Measurements from ENCODE around the gene PARM1. TPM values are rescaled to one million over a fixed set of nuclear protein-coding genes. Genes with fewer than 3 reads are reported as not detected.

The PARM1 gene
- polyA plus RNA-seq, 1 of the 3 experiments (the other 2 are of a cell fraction): not detected

- TF ChIP-seq NRF1 (IDR thresholded peaks at IDR 0.05; ENCODE audit: low read depth, low read length) (no peak), REST (IDR thresholded peaks at IDR 0.05; ENCODE audit: low read depth, low read length) (no peak), RXRA (IDR thresholded peaks at IDR 0.05; ENCODE audit: borderline replicate concordance, low read depth) (no peak), SMC3 (IDR thresholded peaks at IDR 0.05; ENCODE audit: low read depth, low read length) (no peak), TEAD4 (IDR thresholded peaks at IDR 0.05; ENCODE audit: borderline replicate concordance, insufficient read depth) (no peak)
These were observed 42.6 kb upstream of the PARM1 start (continued) for GRCh38 chr4:74890341-74890740.

GRCh38 chr4:74891037-74891436 lies 41.9 kb upstream of the PARM1 start:
- Histone ChIP-seq H3K27ac (ENCODE audit: low read depth in 2 of 2, low read length in 1 of 2) (no peak overlapping the region), H3K9ac (no peak overlapping the region), H3K79me2 (ENCODE audit: insufficient read depth) (no peaks in the 10 kb centered on the region), H2AFZ (ENCODE audit: low read depth) (no peak overlapping the region), H3K9me3 (peaks cover 5% of the 10 kb centered on the region; the same call in 1 of the 2 replicates), H3F3A (replicated peaks; ENCODE audit: insufficient read depth) (no peaks in the 10 kb centered on the region), H4K20me1 (ENCODE audit: insufficient read depth) (no peaks in the 10 kb centered on the region), H3K4me2 (no peak overlapping the region), H3K27me3 (ENCODE audit: insufficient read depth) (peaks cover 6% of the 10 kb centered on the region; the same call in 1 of the 2 replicates), H3K9me2 (no peaks in the 10 kb centered on the region), H3K4me1 (ENCODE audit: control insufficient read depth in 1 of 2, insufficient read depth in 2 of 2, low read depth in 1 of 2, low read length in 1 of 2) (peaks cover 0 to 4% of the 10 kb centered on the region in 2 experiments; a peak in 1 of 4 replicates), H3K36me3 (replicated peaks in 1 of 2; ENCODE audit: control insufficient read depth in 1 of 2, insufficient read depth in 2 of 2, low read length in 1 of 2) (no peaks in the 10 kb centered on the region), H3K4me3 (ENCODE audit: low read depth in 2 of 2, low read length in 1 of 2) (no peak overlapping the region)
- TF ChIP-seq MAX (IDR thresholded peaks at IDR 0.05; ENCODE audit: low read depth): no peak
- TF ChIP-seq MEF2A (IDR thresholded peaks at IDR 0.05; ENCODE audit: borderline replicate concordance, low read depth): no peak
- TF ChIP-seq GABPA (IDR thresholded peaks at IDR 0.05; ENCODE audit: low read depth): no peak
- no peak for TF ChIP-seq TEAD4 (IDR thresholded peaks at IDR 0.05; ENCODE audit: borderline replicate concordance, insufficient read depth)
- TF ChIP-seq FOXM1 (IDR thresholded peaks at IDR 0.05; ENCODE audit: low read depth): no peak
- TF ChIP-seq RXRA (IDR thresholded peaks at IDR 0.05; ENCODE audit: borderline replicate concordance, low read depth): no peak
- TF ChIP-seq EZH2phosphoT487 (IDR thresholded peaks at IDR 0.05; ENCODE audit: borderline replicate concordance, low read depth): no peak
- TF ChIP-seq MXI1 (IDR thresholded peaks at IDR 0.05; ENCODE audit: low read depth, low read length): no peak
- TF ChIP-seq FOSL2 (IDR thresholded peaks at IDR 0.05; ENCODE audit: borderline replicate concordance, low read depth): no peak
- no peak for TF ChIP-seq POLR2AphosphoS5 (IDR thresholded peaks at IDR 0.05; ENCODE audit: low read depth, low read length)
- TF ChIP-seq NFIC (IDR thresholded peaks at IDR 0.05; ENCODE audit: borderline replicate concordance): no peak
- no peak for TF ChIP-seq GATA2 (CRISPR knock-in tag; IDR thresholded peaks at IDR 0.05)
- no peak for TF ChIP-seq ZBTB33 (IDR thresholded peaks at IDR 0.05; ENCODE audit: borderline replicate concordance, low read depth)
- TF ChIP-seq REST (IDR thresholded peaks at IDR 0.05; ENCODE audit: low read depth, low read length): no peak
- TF ChIP-seq FOXJ3 (CRISPR knock-in tag; IDR thresholded peaks at IDR 0.05): no peak
- TF ChIP-seq EP300 (IDR thresholded peaks at IDR 0.05; ENCODE audit: borderline replicate concordance in 1 of 2, low read depth in 1 of 2, low read length in 1 of 2): no peak
- no peak for TF ChIP-seq CHD2 (IDR thresholded peaks at IDR 0.05; ENCODE audit: low read length, partially characterized antibody)
- TF ChIP-seq JUND (IDR thresholded peaks at IDR 0.05): no peak
- ChIA-PET CTCF (no interaction called here), POLR2A (no interaction called here)
- 14% methylated on average over 1 of the region's 1 CpG for WGBS (ENCODE audit: low lambda C conversion rate)
- no peak for DNase-seq
